SH-SY5Y (cell line): ENCODE measurements around the gene NR1I2.

Source experiments
- GATA2 ChIP-seq: IDR thresholded peaks from 2 replicates; pipeline ENCODE4 v1.6.1; 2011; ENCODE audit warnings: mild to moderate bottlenecking, low read depth, low read length
- GATA3 ChIP-seq: IDR thresholded peaks from 2 replicates; pipeline ENCODE4 v1.6.1; 2011; ENCODE audit warnings: low read depth, mild to moderate bottlenecking, low read length, moderate library complexity

NR1I2 gene

GRCh38 chr3:119767936-119768601 is 13.8 kb upstream of the NR1I2 start:
- TF ChIP-seq GATA2 (no peak), GATA3 (no peak)

DNA sequence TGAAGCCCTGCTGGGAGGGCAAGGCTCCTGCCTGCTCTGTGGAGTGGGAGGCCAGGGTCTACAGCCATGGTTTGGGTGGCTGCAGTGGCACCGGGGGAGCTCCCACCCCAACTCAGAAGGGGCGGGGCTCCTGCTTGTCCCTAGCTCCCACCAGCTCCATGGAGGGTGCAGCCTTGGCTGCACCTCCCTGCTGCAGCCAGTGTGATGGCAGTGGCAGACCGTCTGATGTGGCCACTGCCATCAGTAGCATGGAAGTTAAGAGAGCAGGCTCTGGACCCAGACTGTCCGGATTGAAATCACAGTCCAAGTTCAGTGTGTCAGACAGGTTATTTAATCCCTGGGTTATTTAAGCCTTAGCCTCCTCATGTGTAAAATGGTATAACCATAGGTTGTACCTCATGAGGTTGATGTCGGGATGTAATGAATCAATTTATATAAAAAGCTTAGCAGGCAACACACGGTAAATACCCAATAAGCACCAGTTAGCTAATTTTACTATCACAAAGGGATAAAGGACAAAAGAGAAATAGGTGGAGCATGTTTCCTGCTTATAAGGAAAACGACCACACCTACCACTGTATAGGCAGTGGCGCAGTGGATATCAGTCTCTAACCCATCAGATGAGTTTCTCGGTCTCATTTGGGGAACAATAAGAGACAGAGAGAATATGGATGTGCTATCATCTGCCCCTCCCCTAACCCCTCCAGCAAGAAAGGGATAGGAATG is 13.1 kb upstream of the NR1I2 start:
- TF ChIP-seq GATA2: no peak
- no peak for TF ChIP-seq GATA3

DNA sequence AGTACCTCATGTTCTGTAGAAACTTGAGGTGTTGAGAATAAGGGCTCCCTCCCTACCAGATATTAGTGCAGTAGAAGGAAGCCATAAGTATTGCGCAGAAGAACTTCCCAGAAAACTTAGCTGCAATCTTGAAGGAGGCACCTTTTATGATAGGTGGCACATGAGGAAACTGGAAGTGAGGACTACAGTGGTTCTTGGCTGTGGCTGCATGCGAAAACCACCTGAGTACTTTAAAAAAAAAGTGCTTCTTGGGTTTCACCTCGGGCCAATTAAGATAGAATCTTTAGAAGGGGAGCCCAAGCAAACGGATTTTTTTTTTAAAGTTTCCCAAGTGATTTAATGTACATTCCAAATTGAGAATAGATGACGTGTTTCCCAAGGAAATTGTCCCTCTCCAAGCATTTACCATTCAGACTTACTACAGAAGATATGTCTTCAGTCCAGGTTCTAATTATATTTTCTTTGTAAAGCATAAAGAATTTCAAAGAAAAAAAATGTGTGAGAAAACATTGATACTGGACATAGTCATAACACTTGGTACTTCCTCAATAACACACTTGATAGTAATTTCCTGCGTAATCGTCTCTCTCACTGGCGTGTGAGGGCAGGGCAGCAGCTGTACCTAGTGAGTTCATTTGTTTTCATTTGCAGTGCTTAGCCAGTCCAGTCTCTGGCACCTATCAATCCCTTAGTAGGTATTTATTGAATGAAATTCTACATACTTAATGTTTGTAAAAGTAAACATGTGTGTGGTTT is 12.3 kb upstream of the NR1I2 start:
- TF ChIP-seq GATA3: no peak
- no peak for TF ChIP-seq GATA2

DNA sequence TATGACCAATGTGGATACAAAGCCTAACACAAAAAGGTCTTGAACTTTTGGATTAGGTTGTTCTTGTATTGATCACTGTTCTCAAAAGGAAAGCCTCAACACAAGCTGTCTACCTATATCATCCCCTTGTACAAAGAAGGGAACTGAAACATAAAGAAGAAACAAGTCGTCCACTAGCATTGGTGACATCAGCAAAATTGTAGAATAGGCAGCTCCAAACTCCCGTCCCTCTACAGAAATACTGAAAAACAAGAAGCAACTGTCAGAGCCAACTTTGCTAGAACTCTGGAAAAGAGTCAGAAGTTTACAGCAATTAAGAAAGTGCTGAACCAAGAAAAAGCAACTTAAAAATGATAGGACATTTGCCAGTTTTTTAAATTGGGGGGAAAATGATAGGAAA is 7.5 kb upstream of the NR1I2 start:
- TF ChIP-seq GATA3 (no peak), GATA2 (no peak)

GRCh38 chr3:119776304-119776703 is 5.6 kb upstream of the NR1I2 start:
- TF ChIP-seq GATA3 (no peak), GATA2 (no peak)

DNA sequence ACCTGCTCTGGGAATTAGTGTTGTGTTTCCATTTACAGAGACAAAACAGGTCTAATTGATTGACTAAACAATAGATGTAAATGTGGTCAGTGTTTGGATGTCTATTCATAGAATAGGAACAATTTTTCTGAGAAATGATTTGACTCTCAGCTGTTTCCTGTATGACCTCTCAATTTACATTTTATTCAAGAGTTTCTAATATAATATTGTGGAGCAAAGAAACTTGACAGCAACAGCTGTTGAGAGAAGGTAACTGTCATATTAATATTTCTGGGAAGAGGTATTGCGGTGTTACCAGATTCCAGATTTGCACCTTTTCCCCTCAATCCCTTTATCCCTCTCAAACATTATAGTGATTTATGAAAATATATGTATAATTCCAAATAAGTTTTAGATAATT is 3.7 kb upstream of the NR1I2 start:
- no peak for TF ChIP-seq GATA2
- TF ChIP-seq GATA3: no peak

GRCh38 chr3:119778811-119779210 is 3.1 kb upstream of the NR1I2 start:
- TF ChIP-seq GATA3 (no peak), GATA2 (no peak)

GRCh38 chr3:119779731-119780383 is 2.0 kb upstream of the NR1I2 start:
- TF ChIP-seq GATA2 (no peak), GATA3 (no peak)

- TF ChIP-seq GATA2 (no peak), GATA3 (no peak)
Observed at GRCh38 chr3:119782460-119782859, 559 bp downstream of the NR1I2 start.

GRCh38 chr3:119783255-119783654 is 1.4 kb downstream of the NR1I2 start:
- no peak for TF ChIP-seq GATA3
- no peak for TF ChIP-seq GATA2

DNA sequence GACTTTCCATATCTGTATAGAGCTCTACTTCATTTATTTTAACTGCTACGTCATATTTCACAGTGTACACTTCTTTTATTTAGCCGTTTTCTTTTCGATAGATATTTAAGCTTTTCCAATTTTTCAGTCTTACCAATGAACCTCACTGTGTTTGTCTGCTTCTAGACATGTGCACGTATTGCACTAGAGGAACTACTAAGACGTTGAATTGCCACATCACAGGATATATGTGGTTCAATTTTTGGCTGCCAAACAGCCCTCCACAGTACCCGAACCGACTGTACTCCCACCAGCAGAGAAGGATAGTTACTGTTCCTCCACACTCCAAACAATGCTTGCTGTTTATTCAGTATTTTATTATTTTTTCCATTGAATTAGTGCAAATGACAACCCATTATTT is 2.0 kb downstream of the NR1I2 start:
- TF ChIP-seq GATA3 (no peak), GATA2 (no peak)

- TF ChIP-seq GATA3: no peak
- no peak for TF ChIP-seq GATA2
Observed at GRCh38 chr3:119786409-119786808, 4.5 kb downstream of the NR1I2 start.

GRCh38 chr3:119790369-119790768 is 8.5 kb downstream of the NR1I2 start:
- TF ChIP-seq GATA2 (no peak), GATA3 (no peak)

DNA sequence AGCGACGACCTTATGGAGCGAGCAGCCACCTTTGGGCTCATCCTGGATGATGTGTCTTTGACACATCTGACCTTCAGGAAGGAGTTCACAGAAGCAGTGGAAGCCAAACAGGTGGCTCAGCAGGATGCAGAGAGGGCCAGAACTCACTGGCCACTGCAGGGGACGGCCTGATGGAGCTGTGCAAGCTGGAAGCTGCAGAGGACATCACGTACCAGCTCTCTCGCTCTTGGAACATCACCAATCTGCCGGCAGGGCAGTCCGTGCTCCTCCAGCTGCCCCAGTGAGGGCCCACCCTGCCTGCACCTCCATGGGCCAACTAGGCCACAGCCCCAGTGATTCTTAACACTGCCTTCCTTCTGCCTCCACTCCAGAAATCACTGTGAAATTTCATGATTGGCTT is 10.4 kb downstream of the NR1I2 start:
- TF ChIP-seq GATA2 (no peak), GATA3 (no peak)

DNA sequence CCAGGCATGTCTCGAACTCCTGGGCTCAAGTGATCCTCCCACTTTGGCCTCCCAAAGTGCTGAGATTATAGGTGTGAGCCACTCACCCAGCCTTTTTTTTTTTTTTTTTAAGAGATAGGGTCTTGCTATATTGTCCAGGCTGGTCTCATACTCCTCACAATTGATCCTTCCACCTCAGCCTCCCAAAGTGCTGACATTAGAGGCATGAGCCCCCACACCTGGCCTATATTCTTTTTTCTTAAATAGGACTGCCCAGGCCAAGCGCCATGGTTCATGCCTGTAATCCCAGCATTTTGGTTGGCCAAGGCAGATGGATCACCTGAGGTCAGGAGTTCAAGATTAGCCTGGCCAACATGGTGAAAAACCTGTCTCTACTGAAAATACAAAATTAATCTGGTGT is 12.5 kb downstream of the NR1I2 start:
- no peak for TF ChIP-seq GATA2
